Measurements from ENCODE around the gene LMNTD2.

LMNTD2 gene

DNA sequence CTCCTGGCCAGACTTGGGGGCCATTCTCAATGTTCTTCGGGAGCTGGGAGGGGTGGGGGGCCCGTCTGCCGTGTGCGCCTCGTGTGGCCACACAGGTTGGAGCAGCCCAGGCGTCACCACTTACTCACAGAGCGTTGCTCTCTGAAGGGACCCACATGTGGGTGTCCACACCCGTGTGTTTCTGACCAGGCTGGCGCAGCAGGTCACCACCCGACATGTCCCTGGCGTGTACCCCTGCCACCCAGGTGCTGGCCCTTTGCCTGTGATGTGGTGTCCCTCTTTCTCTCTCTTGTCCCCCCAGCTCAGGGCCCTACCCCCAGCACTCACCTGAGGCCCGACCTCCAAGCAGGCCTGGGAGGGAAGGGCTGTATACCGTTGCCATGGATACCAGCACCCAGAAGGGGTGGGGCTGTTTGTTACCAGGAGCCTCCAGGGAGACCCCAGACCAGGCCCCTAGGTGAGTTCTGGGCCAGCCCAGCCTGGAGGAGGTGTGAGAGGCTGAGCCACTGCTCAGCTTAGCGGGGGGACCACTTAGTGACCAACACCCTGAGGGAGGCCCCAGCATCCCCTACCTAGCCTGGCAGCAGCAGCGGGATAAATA, 1.4 kb downstream of the LMNTD2 start:
- DNase-seq (ENCODE audit: extremely low read depth, low read depth) = no peak
- TF ChIP-seq, protein P1, sequence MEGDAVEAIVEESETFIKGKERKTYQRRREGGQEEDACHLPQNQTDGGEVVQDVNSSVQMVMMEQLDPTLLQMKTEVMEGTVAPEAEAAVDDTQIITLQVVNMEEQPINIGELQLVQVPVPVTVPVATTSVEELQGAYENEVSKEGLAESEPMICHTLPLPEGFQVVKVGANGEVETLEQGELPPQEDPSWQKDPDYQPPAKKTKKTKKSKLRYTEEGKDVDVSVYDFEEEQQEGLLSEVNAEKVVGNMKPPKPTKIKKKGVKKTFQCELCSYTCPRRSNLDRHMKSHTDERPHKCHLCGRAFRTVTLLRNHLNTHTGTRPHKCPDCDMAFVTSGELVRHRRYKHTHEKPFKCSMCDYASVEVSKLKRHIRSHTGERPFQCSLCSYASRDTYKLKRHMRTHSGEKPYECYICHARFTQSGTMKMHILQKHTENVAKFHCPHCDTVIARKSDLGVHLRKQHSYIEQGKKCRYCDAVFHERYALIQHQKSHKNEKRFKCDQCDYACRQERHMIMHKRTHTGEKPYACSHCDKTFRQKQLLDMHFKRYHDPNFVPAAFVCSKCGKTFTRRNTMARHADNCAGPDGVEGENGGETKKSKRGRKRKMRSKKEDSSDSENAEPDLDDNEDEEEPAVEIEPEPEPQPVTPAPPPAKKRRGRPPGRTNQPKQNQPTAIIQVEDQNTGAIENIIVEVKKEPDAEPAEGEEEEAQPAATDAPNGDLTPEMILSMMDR (IDR thresholded peaks at IDR 0.05; ENCODE audit: low read depth, low read length) = no peak

DNA sequence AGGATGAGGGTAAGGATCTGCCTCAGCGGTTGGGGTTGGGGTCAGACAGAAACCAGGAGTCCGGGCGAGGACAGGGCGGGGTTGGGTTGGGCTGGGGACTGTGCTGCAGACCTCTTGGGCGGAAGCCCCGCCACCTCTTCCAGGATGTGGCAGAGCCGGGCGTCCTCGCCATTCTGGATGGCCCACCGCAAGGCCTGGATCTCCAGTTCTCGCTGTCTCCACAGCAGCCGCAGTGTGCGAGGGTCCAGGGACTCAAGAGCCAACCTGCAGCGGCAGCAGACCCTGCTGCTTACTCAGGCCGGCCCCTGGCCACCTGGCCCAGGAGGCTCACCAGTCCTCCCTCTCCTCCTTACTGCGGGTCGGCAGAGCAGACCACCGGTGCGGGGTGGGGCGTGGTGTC, 2.0 kb downstream of the LMNTD2 start:
- TF ChIP-seq, protein P1 (IDR thresholded peaks at IDR 0.05; ENCODE audit: low read depth, low read length) = no peak
- no peak for DNase-seq (ENCODE audit: extremely low read depth, low read depth)

DNA sequence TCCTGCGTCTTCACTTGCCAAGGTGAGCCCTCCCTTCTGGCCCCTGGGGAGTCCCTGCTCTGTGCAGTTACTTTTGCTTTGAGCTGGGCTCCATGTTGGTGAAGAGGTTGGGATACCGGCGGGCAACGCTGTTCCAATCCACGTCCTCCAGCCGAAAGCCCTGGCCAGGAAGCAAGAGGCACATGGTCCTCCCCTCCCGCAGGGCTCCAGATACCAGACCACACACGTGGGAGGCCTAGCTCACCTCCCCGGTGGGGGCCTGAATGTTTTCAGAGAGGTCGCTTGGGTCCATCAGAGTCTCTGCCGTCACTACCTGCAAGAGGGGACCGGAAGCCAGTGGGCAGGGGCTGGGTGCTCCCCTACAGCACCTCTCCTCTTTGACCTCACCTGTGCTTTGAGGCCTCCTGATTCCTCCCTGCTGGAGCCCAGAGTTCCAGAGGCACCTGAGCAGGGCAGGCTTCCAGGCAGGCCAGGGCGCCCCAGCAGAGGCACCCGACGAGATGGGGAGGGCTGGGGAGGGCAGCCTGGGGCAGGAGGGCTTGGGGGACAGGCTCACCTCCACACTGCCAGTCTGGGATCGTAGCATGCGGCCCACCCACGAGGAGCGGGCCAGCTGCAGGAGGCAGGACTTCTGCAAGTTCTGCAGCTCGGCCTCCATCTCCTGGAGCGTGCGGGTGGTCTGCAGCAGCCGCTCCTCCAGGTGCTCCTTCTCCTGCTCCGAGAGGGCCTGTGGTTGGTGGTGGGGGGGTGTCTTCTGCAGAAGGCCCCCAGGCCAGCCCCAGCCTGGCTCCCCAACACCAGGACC, 3.0 kb downstream of the LMNTD2 start:
- no peak for DNase-seq (ENCODE audit: extremely low read depth, low read depth)
- TF ChIP-seq, protein P1 (IDR thresholded peaks at IDR 0.05; ENCODE audit: low read depth, low read length) = no peak

DNA sequence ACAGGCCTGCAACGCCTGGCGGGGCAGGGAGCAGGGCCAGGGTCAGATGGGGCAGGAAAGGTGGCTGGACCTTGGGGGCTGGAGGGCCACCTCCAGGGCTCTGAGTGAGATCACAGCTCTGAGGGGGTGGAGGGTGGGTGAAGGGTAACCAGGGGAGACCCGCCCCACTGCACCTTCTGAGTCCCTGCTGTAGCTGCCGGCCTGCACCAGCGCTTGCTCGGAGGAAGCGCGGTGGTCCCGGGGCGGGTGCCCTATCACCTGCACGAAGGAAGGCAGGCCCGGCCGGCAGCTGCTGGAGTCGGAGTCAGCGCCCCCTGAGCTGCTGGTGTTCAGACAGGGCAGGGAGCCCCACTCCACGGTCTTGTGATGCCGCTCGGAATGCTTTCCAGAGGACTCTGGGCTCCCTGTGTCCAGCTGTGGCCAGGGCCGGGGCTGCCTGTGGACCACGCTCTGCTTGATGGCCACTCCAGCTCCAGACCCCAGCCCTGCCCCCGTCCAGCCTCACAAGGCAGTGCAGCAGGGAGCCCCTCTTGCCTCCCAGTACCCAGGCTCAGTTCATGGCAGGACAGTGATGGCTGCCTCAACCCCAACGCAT, 3.8 kb downstream of the LMNTD2 start:
- TF ChIP-seq, protein P1 (IDR thresholded peaks at IDR 0.05; ENCODE audit: low read depth, low read length) = no peak
- DNase-seq (ENCODE audit: extremely low read depth, low read depth) = no peak

DNA sequence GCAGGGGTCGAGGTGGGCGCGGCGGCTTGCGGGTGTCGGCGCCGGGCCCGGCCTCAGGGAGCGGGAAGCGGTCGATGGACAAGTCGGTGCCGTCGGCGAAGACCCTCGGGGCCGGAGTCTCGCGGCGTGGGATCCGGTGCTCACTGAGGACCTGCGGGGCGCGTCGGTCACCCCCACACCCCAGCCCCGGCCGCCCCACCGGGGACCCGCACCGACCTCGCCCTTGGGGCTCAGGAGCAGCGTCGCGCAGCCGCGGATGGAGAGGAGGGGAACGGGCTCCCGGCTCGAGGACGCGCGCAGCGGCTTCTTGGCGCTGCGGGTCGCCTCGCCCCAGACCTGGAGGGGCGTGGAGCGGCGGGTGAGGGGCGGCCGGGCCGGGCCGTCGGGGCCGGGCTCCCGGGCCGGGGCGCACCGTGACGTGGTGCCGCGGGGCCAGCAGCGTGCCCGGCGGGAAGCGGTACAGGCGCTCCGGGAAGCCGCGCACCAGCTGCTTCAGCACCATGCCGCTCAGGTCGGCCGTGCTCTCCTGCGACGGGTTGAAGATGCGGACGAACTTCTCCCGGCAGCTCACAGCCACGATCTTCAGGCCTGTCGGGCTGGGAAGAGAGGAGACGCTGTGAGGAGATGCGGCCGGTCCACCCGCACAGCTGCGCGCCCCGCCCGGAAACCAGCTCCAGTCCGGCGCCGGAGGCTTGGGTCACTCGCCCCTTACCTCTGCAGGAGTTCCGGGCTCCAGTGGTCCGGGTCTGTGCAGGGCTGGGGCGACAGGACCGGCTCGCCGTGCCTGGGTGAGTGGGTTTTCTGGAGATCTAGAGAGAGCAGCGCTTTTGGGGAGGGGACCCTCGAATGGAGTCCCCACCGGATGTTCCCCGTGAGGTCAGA, 4.5 kb downstream of the LMNTD2 start:
- no peak for DNase-seq (ENCODE audit: extremely low read depth, low read depth)
- TF ChIP-seq, protein P1 (IDR thresholded peaks at IDR 0.05; ENCODE audit: low read depth, low read length) = no peak

DNA sequence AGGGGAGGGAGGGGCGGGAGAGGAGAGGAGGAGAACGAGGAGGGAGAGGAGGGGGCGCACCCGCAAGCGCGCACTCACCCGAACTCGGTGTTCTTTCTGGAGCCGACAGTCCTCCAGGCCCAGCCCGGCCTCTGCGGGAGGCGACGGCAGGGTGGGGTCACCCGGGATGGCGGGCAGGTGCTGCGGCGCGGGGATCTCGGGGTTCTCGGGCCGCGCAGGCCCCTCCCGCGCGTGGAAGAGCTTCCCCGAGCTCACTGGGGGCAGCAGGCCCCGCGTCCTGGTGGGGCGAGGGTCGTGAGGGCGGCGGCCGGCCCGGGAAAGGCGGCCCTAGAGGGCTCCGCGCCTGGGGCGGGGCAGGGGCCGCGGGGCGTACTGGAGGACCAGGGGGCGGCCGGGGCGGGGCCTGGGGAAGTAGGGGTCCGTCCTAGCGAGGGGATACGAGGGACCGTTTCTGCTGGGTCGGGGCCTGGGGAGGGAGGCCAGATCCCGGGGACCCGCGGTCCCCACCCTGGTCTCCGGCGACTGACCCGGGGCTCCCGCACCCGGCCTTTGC, 5.2 kb downstream of the LMNTD2 start:
- no peak for DNase-seq (ENCODE audit: extremely low read depth, low read depth)
- TF ChIP-seq, protein P1 (IDR thresholded peaks at IDR 0.05; ENCODE audit: low read depth, low read length) = no peak

Data from AG09319 (cell line).